ENCODE measurements around the gene PXN. TPM values are rescaled to one million over a fixed set of nuclear protein-coding genes. Genes with fewer than 3 reads are reported as not detected.
"Not testable (repeated sequence)": the region's sequence is repeated elsewhere in the genome, so short reads cannot be mapped to it uniquely, and the experiment has no call there.

The PXN gene
- total RNA-seq, 4 donors from 2014 or later = 40.0 to 151 (median 73.1) TPM

DNA sequence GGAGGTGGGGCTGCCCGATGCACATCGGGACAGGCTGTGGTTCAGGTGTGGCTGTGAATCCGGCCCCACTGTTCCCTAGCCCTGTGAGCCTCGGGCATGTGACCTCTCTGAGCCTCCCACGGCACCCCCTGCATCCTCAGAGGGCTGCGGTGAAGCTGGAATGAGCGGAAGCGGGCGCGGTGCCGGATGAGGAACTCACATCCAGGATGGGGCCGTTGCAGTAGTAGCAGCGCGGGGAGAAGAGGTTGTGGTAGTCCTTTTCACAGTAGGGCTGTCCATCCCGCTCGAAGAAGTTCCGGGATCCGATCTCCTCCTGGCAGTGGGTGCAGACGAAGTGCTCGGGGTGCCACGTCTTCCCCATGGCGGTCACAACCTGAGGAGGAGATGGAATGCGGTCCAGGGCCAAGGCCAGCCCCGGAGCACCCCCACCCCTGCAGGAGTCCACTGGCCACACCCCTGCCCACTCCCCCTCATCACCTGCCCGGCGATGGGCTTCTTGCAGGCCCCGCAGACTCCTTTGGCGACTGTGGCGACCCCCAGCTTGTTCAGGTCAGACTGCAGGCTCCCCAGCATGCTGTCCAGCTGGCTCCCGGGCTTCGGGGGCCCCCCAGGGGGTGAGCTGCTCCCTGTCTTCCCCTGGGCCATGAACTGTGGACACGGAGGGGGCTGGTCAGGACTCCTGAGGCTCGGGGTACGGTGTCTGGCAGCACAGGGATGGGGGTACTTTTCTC lies 50.7 kb downstream of the PXN start:
- DNase-seq (ENCODE audit: low spot score) (no peak), ATAC-seq (ENCODE audit: low FRiP score) (no peak)
- TF ChIP-seq, protein P1, sequence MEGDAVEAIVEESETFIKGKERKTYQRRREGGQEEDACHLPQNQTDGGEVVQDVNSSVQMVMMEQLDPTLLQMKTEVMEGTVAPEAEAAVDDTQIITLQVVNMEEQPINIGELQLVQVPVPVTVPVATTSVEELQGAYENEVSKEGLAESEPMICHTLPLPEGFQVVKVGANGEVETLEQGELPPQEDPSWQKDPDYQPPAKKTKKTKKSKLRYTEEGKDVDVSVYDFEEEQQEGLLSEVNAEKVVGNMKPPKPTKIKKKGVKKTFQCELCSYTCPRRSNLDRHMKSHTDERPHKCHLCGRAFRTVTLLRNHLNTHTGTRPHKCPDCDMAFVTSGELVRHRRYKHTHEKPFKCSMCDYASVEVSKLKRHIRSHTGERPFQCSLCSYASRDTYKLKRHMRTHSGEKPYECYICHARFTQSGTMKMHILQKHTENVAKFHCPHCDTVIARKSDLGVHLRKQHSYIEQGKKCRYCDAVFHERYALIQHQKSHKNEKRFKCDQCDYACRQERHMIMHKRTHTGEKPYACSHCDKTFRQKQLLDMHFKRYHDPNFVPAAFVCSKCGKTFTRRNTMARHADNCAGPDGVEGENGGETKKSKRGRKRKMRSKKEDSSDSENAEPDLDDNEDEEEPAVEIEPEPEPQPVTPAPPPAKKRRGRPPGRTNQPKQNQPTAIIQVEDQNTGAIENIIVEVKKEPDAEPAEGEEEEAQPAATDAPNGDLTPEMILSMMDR (IDR thresholded peaks at IDR 0.05) = no peak

DNA sequence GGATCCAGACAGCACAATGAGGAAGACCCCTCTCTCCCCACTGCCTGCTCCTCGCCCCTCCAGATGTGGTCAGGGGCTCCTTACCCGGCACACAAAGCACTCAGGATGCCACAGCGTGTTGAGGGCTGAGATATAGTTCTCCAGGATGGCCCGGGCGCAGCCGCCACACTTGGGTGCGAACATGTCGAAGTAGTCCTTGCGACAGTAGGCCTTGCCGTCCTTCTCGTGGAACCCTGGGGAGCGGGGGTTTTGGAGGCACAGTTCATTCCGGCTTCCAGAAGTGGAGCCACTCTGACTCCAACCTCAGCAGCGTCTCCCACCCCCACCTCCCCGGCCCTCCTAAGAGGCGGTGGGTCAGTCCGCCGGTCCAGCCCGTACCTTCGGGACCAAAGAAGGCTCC lies 51.8 kb downstream of the PXN start:
- TF ChIP-seq, protein P1 (IDR thresholded peaks at IDR 0.05) = no peak
- DNase-seq (ENCODE audit: low spot score) (no peak), ATAC-seq (ENCODE audit: low FRiP score) (no peak)

DNA sequence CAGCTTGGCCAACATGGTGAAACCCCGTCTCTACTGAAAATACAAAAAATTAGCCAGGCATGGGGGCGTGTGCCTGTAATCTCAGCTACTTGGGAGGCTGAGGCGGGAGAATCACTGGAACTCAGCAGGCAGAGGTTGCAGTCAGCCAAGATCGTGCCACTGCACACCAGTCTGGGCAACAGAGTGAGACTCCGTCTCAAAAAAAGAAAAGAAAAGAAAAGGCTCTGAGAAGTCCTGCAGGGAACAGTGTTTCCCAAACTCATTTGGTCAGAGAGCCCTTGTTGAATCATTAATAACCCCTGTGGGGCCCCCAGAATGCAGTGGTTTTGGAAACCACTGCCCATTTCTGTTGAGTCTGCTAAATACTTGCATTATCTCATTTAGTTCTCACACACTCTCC lies 52.3 kb downstream of the PXN start:
- not testable (repeated sequence) for ATAC-seq (ENCODE audit: low FRiP score); DNase-seq (ENCODE audit: low spot score)

DNA sequence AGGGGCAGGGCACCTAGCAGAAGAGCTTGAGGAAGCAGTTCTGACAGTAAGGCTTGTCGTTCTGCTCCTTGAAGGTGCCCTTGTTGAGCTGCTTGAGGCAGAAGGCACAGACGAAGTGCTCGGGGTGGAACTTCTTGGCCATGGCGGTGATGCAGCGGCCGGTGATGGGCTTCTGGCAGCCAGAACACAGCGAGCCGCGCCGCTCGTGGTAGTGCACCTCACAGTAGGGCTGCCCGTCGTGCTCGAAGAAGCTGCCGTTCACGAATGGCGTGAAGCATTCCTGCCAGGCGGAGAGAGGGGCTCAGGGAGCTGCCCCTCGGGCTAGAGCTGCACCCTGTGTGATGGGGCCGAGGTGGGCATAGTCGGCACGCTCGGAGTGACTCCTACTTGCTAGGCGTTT lies 53.2 kb downstream of the PXN start:
- DNase-seq (ENCODE audit: low spot score) (no peak), ATAC-seq (ENCODE audit: low FRiP score) (no peak)
- TF ChIP-seq, protein P1 (IDR thresholded peaks at IDR 0.05) = no peak

DNA sequence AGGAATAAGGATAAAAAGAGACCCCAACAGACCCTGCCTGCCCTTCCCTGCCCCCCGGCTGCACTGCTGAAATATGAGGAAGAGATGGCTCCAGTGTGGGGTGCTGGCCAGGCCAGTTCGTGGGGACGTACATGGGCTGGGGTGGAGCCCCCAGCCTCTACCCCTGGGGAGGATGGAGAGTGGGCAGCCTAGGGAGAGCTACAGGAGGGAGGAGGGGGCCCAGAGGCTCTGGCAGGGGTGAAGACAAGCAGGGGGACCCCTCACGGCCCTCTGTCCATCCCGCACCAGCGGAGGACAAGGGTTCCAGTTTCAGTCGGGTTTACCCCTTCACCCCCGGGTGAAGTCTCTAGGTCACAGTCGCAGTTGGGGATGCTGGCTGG lies 53.6 kb downstream of the PXN start:
- ATAC-seq (ENCODE audit: low FRiP score) (no peak), DNase-seq (ENCODE audit: low spot score) (no peak)
- TF ChIP-seq, protein P1 (IDR thresholded peaks at IDR 0.05) = no peak

DNA sequence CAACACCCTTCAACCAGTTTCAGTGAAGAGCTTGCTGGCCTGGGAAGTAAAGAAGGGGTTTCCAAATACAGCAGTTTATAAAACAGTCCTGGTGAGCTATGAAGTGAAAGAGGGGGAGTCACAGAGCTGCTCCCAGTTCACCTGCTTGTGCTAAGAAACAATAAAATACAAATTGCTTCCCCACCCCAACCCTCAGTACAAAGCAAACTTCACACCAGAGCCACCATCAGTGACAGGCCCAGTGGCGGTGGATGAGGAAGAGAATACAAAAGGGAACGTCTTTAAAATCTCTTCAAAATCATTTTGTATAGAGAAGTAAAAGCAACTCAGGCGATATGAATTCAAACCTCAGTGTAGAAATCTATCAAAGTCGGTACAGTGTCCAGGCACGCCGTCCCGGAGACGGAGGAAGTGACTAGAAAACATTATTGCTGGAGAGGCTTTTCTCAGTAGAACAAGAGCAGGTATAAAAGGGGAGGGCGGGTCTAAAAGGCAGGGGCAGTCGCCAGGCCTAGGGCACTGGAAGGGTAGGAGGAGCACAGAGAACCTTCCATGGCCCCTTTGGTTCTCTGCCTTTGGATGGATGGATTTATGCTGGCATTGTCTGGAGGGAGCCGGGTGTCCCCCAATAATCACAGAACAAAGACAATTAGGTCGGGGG lies 54.2 kb downstream of the PXN start:
- TF ChIP-seq, protein P1 (IDR thresholded peaks at IDR 0.05) = no peak

DNA sequence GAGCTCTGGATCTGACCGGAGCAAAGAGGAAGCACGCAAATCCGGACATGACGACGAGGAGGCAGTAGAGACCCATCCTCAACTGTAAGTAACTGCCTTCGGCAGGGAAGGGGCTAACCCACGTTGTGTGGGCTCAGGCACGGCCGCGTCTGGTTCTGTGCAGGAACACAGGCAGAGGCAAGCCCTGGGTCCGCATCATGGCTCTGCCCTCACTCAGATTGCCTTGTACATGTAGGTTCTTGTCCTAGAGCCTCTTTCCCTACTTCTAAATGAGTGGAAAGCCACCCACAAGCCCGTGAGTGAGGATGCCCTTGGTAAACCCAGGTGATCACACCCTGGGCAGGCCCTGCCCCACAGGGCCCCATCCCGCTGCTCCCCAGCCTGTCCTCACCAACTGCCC lies 55.7 kb downstream of the PXN start:
- DNase-seq (ENCODE audit: low spot score) = no peak
- no peak for ATAC-seq (ENCODE audit: low FRiP score)
- TF ChIP-seq, protein P1 (IDR thresholded peaks at IDR 0.05) = no peak

More for the DNA sequence above, 54.2 kb downstream of the PXN start:
- DNase-seq (ENCODE audit: low spot score) (no peak), ATAC-seq (ENCODE audit: low FRiP score) (no peak)

All from omental fat pad (tissue), 4 donors.